Hepatocyte (in vitro differentiated cells): ENCODE results near the gene KXD1. TPM values are rescaled to one million over a fixed set of nuclear protein-coding genes. Genes with fewer than 3 reads are reported as not detected.
"Not testable (repeated sequence)": the region's sequence is repeated elsewhere in the genome, so short reads cannot be mapped to it uniquely, and the experiment has no call there.

ENCODE experiments used
- DNase-seq: peaks from one replicate; pipeline ENCODE4 v3.0.0-alpha.2; 2016; ENCODE audit warnings: low spot score
- H2AFZ ChIP-seq: fragments of 200-600 bp; sonication (generic); 2 replicates; pipeline ENCODE4 v1.6.0; 2016; ENCODE audit warnings: antibody characterized with exemption, mild to moderate bottlenecking
- H3K27ac ChIP-seq: fragments of 200-600 bp; sonication (generic); 2 replicates; pipeline ENCODE4 v1.5.1; 2016; ENCODE audit warnings: mild to moderate bottlenecking
- H3K27me3 ChIP-seq: fragments of 200-600 bp; sonication (generic); 2 replicates; pipeline ENCODE4 v1.6.1; 2016
- H3K36me3 ChIP-seq: fragments of 200-600 bp; sonication (generic); replicated peaks from 2 replicates; pipeline ENCODE4 v1.5.1; 2016; ENCODE audit warnings: low read depth; ENCODE audit not compliant: insufficient read depth
- H3K4me1 ChIP-seq: fragments of 200-600 bp; sonication (generic); 2 replicates; pipeline ENCODE4 v1.5.1; 2016; ENCODE audit warnings: mild to moderate bottlenecking, moderate library complexity; ENCODE audit not compliant: insufficient read depth
- H3K4me2 ChIP-seq: fragments of 200-600 bp; sonication (generic); 2 replicates; pipeline ENCODE4 v1.6.0; 2016
- H3K4me3 ChIP-seq: fragments of 200-600 bp; sonication (generic); 2 replicates; pipeline ENCODE4 v1.5.1; 2016; ENCODE audit warnings: mild to moderate bottlenecking
- H3K79me2 ChIP-seq: fragments of 200-600 bp; sonication (generic); 2 replicates; pipeline ENCODE4 v1.6.0; 2017; ENCODE audit warnings: mild to moderate bottlenecking
- H3K9me2 ChIP-seq: fragments of 200-600 bp; sonication (generic); replicated peaks from 2 replicates; pipeline ENCODE4 v1.6.0; 2017; ENCODE audit warnings: mild to moderate bottlenecking; ENCODE audit not compliant: insufficient read depth
- H3K9me3 ChIP-seq: fragments of 200-600 bp; sonication (generic); 2 replicates; pipeline ENCODE4 v1.5.1; 2016; ENCODE audit warnings: low read depth, mild to moderate bottlenecking
- H4K20me1 ChIP-seq: fragments of 200-600 bp; sonication (generic); 2 replicates; pipeline ENCODE4 v1.6.0; 2016; ENCODE audit warnings: mild to moderate bottlenecking; ENCODE audit not compliant: insufficient read depth, poor library complexity, severe bottlenecking
- EZH2 ChIP-seq: fragments of 200-600 bp; sonication (generic); IDR thresholded peaks from 2 replicates; pipeline ENCODE4 v1.6.1; 2016; ENCODE audit warnings: antibody characterized with exemption, mild to moderate bottlenecking, borderline replicate concordance
- EZH2phosphoT487 ChIP-seq: fragments of 200-600 bp; sonication (generic); IDR thresholded peaks from one replicate; pipeline ENCODE4 v1.6.1; 2018; ENCODE audit warnings: antibody characterized with exemption, mild to moderate bottlenecking, low read depth, moderate library complexity; ENCODE audit not compliant: unreplicated experiment, severe bottlenecking
- WGBS: methylation state at CpG from one replicate; pipeline ENCODE4 v1.1.6; 2016; ENCODE audit warnings: low lambda C conversion rate; ENCODE audit errors: missing lambda C conversion rate; 5-methylcytosine and 5-hydroxymethylcytosine counted together
- polyA plus RNA-seq: library from polyadenylated mRNA; unstranded; fragments of >200 nt; fragmentation: Nextera tagmentation; extraction: Ambion mirVana; gene quantifications from 2 replicates; pipeline ENCODE4 v1.2.1, GENCODE V29; 2016
- total RNA-seq: library from RNA; depleted of rRNA; stranded (reverse); fragments of >200 nt; gene quantifications from 2 replicates; pipeline ENCODE4 v1.2.3, GENCODE V29; 2014
- TF ChIP-seq, protein P1 (sequence below): fragments of 200-600 bp; sonication (generic); IDR thresholded peaks from 2 replicates; pipeline ENCODE4 v1.5.1; 2016; ENCODE audit warnings: antibody characterized with exemption, mild to moderate bottlenecking; ENCODE audit not compliant: poor library complexity

KXD1 gene
- total and polyA plus RNA-seq, 2 experiments from 2014 or later = 76.3 to 89.2 TPM

DNA sequence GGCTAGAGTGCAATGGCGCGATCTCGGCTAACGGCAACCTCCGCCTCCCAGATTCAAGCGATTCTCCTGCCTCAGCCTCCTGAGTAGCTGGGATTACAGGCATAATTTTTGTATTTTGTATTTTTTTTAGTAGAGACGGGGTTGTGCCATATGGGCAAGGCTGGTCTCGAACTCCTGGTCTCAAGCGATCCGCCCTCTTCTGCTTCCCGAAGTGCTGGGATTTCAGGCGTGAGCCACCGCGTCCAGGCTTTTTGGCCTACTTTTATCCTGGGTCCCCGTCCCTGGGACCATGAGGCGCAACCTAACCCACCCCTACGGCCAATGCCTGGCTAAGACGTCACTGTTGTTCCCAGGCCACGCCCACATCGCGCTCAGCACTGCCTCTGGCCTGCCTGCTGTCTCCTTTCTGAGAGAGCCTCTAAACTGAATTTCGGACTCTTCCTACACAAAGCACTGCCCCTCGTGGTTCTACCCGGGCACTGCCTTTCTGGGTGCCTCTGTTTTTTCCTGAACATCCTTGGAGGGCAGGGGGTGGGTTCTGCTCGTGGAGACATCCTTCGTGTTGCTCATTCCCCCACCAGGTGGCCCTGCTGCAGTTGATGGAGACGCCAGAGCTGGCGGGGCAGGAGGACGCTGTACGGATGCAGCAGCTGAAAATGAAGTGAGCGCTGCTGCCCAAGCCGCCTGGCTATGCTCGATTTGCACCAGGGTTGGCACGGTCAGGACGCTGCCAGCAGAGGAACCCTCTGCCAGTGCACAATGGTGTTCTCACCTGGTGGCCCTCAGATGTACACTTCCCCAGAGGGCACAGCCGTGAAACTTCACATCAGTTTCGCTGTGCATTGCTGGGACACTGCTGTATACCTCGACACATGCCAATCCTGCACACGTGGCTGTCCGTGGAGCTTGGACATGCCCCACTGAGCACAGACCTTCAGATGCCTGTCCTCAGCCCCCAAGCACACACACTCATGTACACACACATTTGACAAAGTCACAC lies 32.9 kb downstream of the KXD1 start:
- Histone ChIP-seq H3K79me2 (peaks cover 4% of the 10 kb centered on the region), H2AFZ (no peak overlapping the region), H3K27ac (peak overlapping the region; percentile 45), H3K4me1 (peaks cover 29% of the 10 kb centered on the region), H3K36me3 (no peaks in the 10 kb centered on the region), H3K27me3 (no peaks in the 10 kb centered on the region), H3K4me3 (no peak overlapping the region), H3K4me2 (peak overlapping the region; percentile 100), H3K9me3 (no peaks in the 10 kb centered on the region), H3K9me2 (no peaks in the 10 kb centered on the region), H4K20me1 (no peaks in the 10 kb centered on the region)
- DNase-seq = peak; percentile 79
- 37% methylated on average over 40 of the region's 40 CpGs for WGBS
- TF ChIP-seq, protein P1, sequence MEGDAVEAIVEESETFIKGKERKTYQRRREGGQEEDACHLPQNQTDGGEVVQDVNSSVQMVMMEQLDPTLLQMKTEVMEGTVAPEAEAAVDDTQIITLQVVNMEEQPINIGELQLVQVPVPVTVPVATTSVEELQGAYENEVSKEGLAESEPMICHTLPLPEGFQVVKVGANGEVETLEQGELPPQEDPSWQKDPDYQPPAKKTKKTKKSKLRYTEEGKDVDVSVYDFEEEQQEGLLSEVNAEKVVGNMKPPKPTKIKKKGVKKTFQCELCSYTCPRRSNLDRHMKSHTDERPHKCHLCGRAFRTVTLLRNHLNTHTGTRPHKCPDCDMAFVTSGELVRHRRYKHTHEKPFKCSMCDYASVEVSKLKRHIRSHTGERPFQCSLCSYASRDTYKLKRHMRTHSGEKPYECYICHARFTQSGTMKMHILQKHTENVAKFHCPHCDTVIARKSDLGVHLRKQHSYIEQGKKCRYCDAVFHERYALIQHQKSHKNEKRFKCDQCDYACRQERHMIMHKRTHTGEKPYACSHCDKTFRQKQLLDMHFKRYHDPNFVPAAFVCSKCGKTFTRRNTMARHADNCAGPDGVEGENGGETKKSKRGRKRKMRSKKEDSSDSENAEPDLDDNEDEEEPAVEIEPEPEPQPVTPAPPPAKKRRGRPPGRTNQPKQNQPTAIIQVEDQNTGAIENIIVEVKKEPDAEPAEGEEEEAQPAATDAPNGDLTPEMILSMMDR = peak; percentile 50
- TF ChIP-seq EZH2phosphoT487 = no peak

- no peaks in the 10 kb centered on the region for H3K9me3 ChIP-seq
- TF ChIP-seq, protein P1 = no peak
- no peak for TF ChIP-seq EZH2phosphoT487
- TF ChIP-seq EZH2 = no peak
- no peak overlapping the region for H2AFZ ChIP-seq
- peak overlapping the region; percentile 40 for H3K27ac ChIP-seq
- H3K4me1 ChIP-seq = peaks cover 29% of the 10 kb centered on the region
- no peaks in the 10 kb centered on the region for H4K20me1 ChIP-seq
- H3K4me3 ChIP-seq = no peak overlapping the region
- 71% methylated on average over 22 of the region's 22 CpGs for WGBS
- H3K27me3 ChIP-seq = peaks cover 7% of the 10 kb centered on the region
- H3K79me2 ChIP-seq = peaks cover 4% of the 10 kb centered on the region
- H3K9me2 ChIP-seq = no peaks in the 10 kb centered on the region
- DNase-seq = no peak
- H3K4me2 ChIP-seq = no peak overlapping the region
- H3K36me3 ChIP-seq = no peaks in the 10 kb centered on the region
These were observed 34.2 kb downstream of the KXD1 start for GRCh38 chr19:18591735-18592385.

GRCh38 chr19:18592732-18593131 lies 35.1 kb downstream of the KXD1 start:
- WGBS = 86% methylated on average over 5 of the region's 5 CpGs
- not testable (repeated sequence) for H3K79me2 ChIP-seq, H3K36me3 ChIP-seq, H3K9me3 ChIP-seq, H3K27ac ChIP-seq, H4K20me1 ChIP-seq, H3K4me2 ChIP-seq, H3K9me2 ChIP-seq, H2AFZ ChIP-seq, H3K27me3 ChIP-seq, H3K4me3 ChIP-seq, DNase-seq
- H3K4me1 ChIP-seq = peaks cover 29% of the 10 kb centered on the region
